Spleen (tissue), 11 donors: ENCODE measurements around the gene OR13C9. TPM values are rescaled to one million over a fixed set of nuclear protein-coding genes. Genes with fewer than 3 reads are reported as not detected.

Source experiments
- DNase-seq: peaks from one replicate; pipeline ENCODE4 v3.0.0-alpha.2; 2020
- H3K27ac ChIP-seq, 8 donors: fragments of 200-600 bp; sonication (generic) in 7 of 8; 1 replicate in 4 of 8; 2 replicates in 4 of 8; pipeline versions ENCODE4 v1.5.0 to v1.8.0; 2016 to 2021; ENCODE audit warnings: inconsistent platforms in 4 of 8, mild to moderate bottlenecking in 4 of 8, moderate library complexity in 1 of 8
- H3K27me3 ChIP-seq, 7 donors: fragments of 200-600 bp; sonication (generic) in 6 of 7; replicated peaks in 1 of 7; 1 replicate in 4 of 7; 2 replicates in 3 of 7; pipeline versions ENCODE4 v1.5.0 to v1.8.0; 2016 to 2021; ENCODE audit warnings: inconsistent platforms in 3 of 7, mild to moderate bottlenecking in 1 of 7
- H3K36me3 ChIP-seq, 6 donors: fragments of 200-600 bp; sonication (generic) in 5 of 6; 1 replicate in 4 of 6; 2 replicates in 2 of 6; pipeline versions ENCODE4 v1.5.0 to v1.8.0; 2016 to 2021; ENCODE audit warnings: inconsistent platforms in 2 of 6
- H3K4me1 ChIP-seq, 6 donors: fragments of 200-600 bp; sonication (generic) in 5 of 6; 1 replicate in 3 of 6; 2 replicates in 3 of 6; pipeline versions ENCODE4 v1.5.0 to v1.8.0; 2016 to 2021; ENCODE audit warnings: inconsistent platforms in 3 of 6
- H3K4me3 ChIP-seq, 8 donors: fragments of 200-600 bp; sonication (generic) in 7 of 8; 1 replicate in 4 of 8; 2 replicates in 4 of 8; pipeline versions ENCODE4 v1.5.0 to v1.8.0; 2016 to 2021; ENCODE audit warnings: inconsistent platforms in 4 of 8, mild to moderate bottlenecking in 4 of 8, moderate library complexity in 2 of 8
- H3K9me3 ChIP-seq, 8 donors: fragments of 200-600 bp; sonication (generic) in 7 of 8; 1 replicate in 4 of 8; 2 replicates in 4 of 8; pipeline versions ENCODE4 v1.5.0 to v1.8.0; 2016 to 2021; ENCODE audit warnings: inconsistent platforms in 4 of 8
- POLR2A ChIP-seq, 3 donors: fragments of 450-650 bp; IDR thresholded peaks; one replicate each; pipeline ENCODE4 v1.5.1; 2017; ENCODE audit warnings: antibody characterized with exemption in 3 of 3, mild to moderate bottlenecking in 1 of 3
- POLR2AphosphoS5 ChIP-seq, 3 donors: sonication (generic); formaldehyde crosslinking; IDR thresholded peaks; one replicate each; pipeline ENCODE4 v1.5.1; 2017; ENCODE audit warnings: antibody characterized with exemption in 3 of 3
- WGBS, 5 donors: extraction: QIAGEN DNeasy Blood & Tissue Kit in 3 of 5; methylation state at CpG; one replicate each; pipeline versions ENCODE4 v1.1.5 to v1.1.7; 2013 to 2018; 5-methylcytosine and 5-hydroxymethylcytosine counted together
- intact Hi-C: fragments of 100-400 bp; cut with DNase I; formaldehyde crosslinking; loops from one replicate; pipeline ENCODE4 v1.15.0; 2023; ENCODE audit warnings: low total_unique reads
- polyA plus RNA-seq, 3 donors: library from polyadenylated mRNA; stranded (reverse); fragments of 200-250 nt; gene quantifications; one replicate each; pipeline ENCODE4 v1.2.1, GENCODE V29; 2013
- total RNA-seq, 7 donors: library from RNA; depleted of rRNA in 3 of 7; stranded (reverse); fragments of >200 nt in 3 of 7; fragmentation: NEBNext Ultra II Directional in 4 of 7; extraction: Animal tissue kit (Norgen Biotek cat#: 25700) in 4 of 7; gene quantifications; one replicate each; pipeline versions ENCODE4 v1.1.0 to v1.2.1, GENCODE V29; 2016 to 2021
- TF ChIP-seq, protein P1 (sequence below), 11 experiments: fragments of 200-600 bp in 7 of 11; fragments of 450-650 bp in 4 of 11; sonication (generic) in 4 of 11; IDR thresholded peaks in 8 of 11; conservative IDR thresholded peaks in 3 of 11; 1 replicate in 7 of 11; 2 replicates in 4 of 11; pipeline versions ENCODE4 v1.4.0 to v1.8.0; 2016 to 2021; ENCODE audit warnings: antibody characterized with exemption in 11 of 11, inconsistent platforms in 4 of 11, mild to moderate bottlenecking in 1 of 11
- donor health status: healthy with polysubstance abuse.
- donor health status: DM: no; HTN: no; CAD: no; lungs with moderate emphysema.
- donor health status: DM: no; HTN: no; CAD: no.
- donor health status: Bipolar disorder and iron deficiency.
- donor health status: healthy.
- donor health status: DM: no; HTN: no; CAD: no.
- donor health status: DM: yes; HTN: yes; CAD: no.

OR13C9 gene
- total and polyA plus RNA-seq, 10 donors = not detected

DNA sequence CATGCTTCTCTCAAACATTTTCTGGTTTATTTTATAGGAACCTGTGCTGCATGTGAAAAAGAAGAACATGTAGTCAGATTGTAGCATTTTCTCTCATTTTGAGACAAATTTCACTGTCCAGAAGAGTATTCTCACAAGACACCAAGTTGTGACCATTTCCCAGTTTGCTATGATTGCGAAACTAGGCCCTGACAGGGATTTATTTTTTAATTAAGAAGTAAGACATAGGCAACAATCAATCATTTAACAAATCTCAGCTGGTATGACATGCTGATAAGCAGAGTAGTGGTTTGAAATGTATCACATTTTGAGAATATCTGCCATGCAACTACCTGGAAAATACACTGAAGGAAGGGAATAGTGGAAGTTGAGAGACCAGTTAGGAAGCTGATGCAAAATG is 37.4 kb downstream of the OR13C9 start:
- Histone ChIP-seq H3K27ac (no peak overlapping the region), H3K9me3 (no peaks in the 10 kb centered on the region), H3K4me1 (no peaks in the 10 kb centered on the region), H3K4me3 (no peak overlapping the region), H3K27me3 (no peaks in the 10 kb centered on the region), H3K36me3 (no peaks in the 10 kb centered on the region)
- 56 to 91% (median 76%) methylated on average over 1 of the region's 1 CpG for WGBS, 5 donors
- TF ChIP-seq POLR2A (IDR thresholded peaks at IDR 0.05) (no peak), POLR2AphosphoS5 (IDR thresholded peaks at IDR 0.05) (no peak)
- TF ChIP-seq, protein P1, sequence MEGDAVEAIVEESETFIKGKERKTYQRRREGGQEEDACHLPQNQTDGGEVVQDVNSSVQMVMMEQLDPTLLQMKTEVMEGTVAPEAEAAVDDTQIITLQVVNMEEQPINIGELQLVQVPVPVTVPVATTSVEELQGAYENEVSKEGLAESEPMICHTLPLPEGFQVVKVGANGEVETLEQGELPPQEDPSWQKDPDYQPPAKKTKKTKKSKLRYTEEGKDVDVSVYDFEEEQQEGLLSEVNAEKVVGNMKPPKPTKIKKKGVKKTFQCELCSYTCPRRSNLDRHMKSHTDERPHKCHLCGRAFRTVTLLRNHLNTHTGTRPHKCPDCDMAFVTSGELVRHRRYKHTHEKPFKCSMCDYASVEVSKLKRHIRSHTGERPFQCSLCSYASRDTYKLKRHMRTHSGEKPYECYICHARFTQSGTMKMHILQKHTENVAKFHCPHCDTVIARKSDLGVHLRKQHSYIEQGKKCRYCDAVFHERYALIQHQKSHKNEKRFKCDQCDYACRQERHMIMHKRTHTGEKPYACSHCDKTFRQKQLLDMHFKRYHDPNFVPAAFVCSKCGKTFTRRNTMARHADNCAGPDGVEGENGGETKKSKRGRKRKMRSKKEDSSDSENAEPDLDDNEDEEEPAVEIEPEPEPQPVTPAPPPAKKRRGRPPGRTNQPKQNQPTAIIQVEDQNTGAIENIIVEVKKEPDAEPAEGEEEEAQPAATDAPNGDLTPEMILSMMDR (IDR thresholded peaks at IDR 0.05 in 8 of 11, conservative IDR thresholded peaks at IDR 0.05 in 3 of 11) = no peak
- no peak for DNase-seq
- intact Hi-C loops = no loop called here

DNA sequence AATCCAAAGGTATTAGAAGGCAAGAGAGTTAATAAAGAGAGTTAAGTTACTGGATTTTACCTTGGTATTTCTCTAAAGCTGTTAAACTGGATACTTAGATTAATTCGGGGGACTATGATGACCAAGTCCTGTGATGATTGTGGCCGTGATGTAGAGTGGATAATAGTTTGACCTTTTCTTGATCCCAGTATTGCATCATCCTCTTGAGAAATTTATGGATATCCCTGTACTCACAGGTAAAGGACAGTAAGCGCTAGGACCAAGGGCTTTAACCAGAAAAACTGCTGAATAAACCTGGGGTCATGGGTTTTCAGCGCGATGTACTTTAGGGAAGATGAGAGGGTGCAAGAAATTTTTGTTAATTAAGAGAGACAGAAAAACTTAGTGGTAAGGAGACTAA is 40.7 kb downstream of the OR13C9 start:
- Histone ChIP-seq H3K4me1 (no peaks in the 10 kb centered on the region), H3K9me3 (peaks cover 0 to 19% (median 12%) of the 10 kb centered on the region in 8 donors), H3K36me3 (no peaks in the 10 kb centered on the region), H3K27me3 (no peaks in the 10 kb centered on the region), H3K27ac (no peak overlapping the region), H3K4me3 (no peak overlapping the region)
- WGBS, 5 donors = 83 to 90% (median 85%) methylated on average over 5 of the region's 5 CpGs
- DNase-seq = no peak
- intact Hi-C loops = no loop called here
- no peak for TF ChIP-seq POLR2AphosphoS5 (IDR thresholded peaks at IDR 0.05)
- TF ChIP-seq POLR2A (IDR thresholded peaks at IDR 0.05) = no peak
- TF ChIP-seq, protein P1 (IDR thresholded peaks at IDR 0.05 in 8 of 11, conservative IDR thresholded peaks at IDR 0.05 in 3 of 11) = no peak

DNA sequence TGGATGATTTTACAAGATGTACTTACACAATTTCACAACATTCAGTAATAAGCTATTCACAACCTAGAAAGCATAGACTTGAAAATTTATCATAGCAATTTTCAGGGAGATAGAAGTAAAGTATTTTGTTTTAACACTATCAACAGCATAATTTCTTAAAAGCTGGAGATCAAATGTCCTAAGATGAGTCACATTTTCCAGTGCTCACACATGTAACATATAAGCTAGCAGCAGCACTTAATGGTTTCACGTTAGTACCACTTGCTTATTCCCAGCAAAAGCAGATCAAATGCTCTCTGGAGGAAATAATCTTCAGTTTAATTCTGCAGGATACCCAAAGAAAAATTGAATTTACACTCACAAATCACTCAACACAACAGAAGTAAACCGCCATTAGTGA is 42.5 kb downstream of the OR13C9 start:
- Histone ChIP-seq H3K27me3 (no peaks in the 10 kb centered on the region), H3K36me3 (no peaks in the 10 kb centered on the region), H3K27ac (no peak overlapping the region), H3K4me1 (no peaks in the 10 kb centered on the region), H3K4me3 (no peak overlapping the region), H3K9me3 (peaks cover 0 to 31% (median 24%) of the 10 kb centered on the region in 8 donors)
- no peak for TF ChIP-seq POLR2A (IDR thresholded peaks at IDR 0.05)
- TF ChIP-seq, protein P1 (IDR thresholded peaks at IDR 0.05 in 8 of 11, conservative IDR thresholded peaks at IDR 0.05 in 3 of 11) = no peak
- TF ChIP-seq POLR2AphosphoS5 (IDR thresholded peaks at IDR 0.05) = no peak
- no peak for DNase-seq
- intact Hi-C loops = no loop called here
- 73 to 84% (median 79%) methylated on average over 2 of the region's 2 CpGs for WGBS, 5 donors

DNA sequence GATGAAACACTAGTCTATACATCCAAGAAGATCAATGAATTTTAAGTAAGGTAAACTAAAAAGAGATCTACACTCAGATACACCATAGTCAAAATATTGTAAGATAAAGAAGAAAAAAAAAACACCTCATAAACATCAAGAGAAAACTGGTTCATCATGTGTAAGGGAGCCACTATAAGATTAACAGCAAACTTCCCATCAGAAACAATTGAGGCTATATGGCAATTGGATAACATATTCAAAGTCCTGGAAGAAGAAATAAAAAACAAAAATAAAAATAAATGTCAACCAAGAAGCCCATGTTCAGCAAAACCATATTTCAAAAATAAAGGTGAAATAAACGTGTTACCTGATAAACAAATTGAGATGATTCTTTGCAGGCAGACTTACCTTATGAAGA is 45.4 kb downstream of the OR13C9 start:
- H3K36me3 ChIP-seq = no peaks in the 10 kb centered on the region
- H3K9me3 ChIP-seq = peaks cover 0 to 38% (median 24%) of the 10 kb centered on the region in 8 donors
- no peak for DNase-seq
- no peak overlapping the region for H3K4me3 ChIP-seq
- TF ChIP-seq, protein P1 (IDR thresholded peaks at IDR 0.05 in 8 of 11, conservative IDR thresholded peaks at IDR 0.05 in 3 of 11) = no peak
- TF ChIP-seq POLR2A (IDR thresholded peaks at IDR 0.05) = no peak
- TF ChIP-seq POLR2AphosphoS5 (IDR thresholded peaks at IDR 0.05) = no peak
- intact Hi-C loops = no loop called here
- no peaks in the 10 kb centered on the region for H3K27me3 ChIP-seq
- WGBS, 5 donors = 70 to 82% (median 80%) methylated on average over 1 of the region's 1 CpG
- no peak overlapping the region for H3K27ac ChIP-seq
- no peaks in the 10 kb centered on the region for H3K4me1 ChIP-seq
